Effector memory CD8-positive, alpha-beta T cell (primary cell): ENCODE data around the gene ODAPH.
"Not testable (repeated sequence)": the region's sequence is repeated elsewhere in the genome, so short reads cannot be mapped to it uniquely, and the experiment has no call there.

ENCODE experiments used
- ATAC-seq: fragments of 150-1000 bp; cut with Tn5 transposase; replicated peaks from 2 replicates; pipeline ENCODE4 v1.10.0; 2021; ENCODE audit warnings: mild to moderate bottlenecking, moderate library complexity
- DNase-seq, 3 experiments: peaks; one replicate each; pipeline ENCODE4 v3.0.0; 2021
- H3K27ac Mint-ChIP-seq, 2 donors: one replicate each; pipeline ENCODE4 v1.8.0; 2022; ENCODE audit warnings: mild to moderate bottlenecking in 2 of 2, mixed read lengths in 2 of 2, moderate library complexity in 2 of 2
- H3K27me3 Mint-ChIP-seq, 2 donors: one replicate each; pipeline ENCODE4 v1.8.0; 2022; ENCODE audit warnings: mixed read lengths in 2 of 2
- H3K36me3 Mint-ChIP-seq: one replicate; pipeline ENCODE4 v1.8.0; 2022; ENCODE audit warnings: mild to moderate bottlenecking, moderate library complexity, mixed read lengths; ENCODE audit not compliant: insufficient read depth
- H3K4me1 Mint-ChIP-seq, 2 donors: one replicate each; pipeline ENCODE4 v1.8.0; 2022; ENCODE audit warnings: low read depth in 2 of 2, mixed read lengths in 2 of 2
- H3K4me3 Mint-ChIP-seq, 2 donors: one replicate each; pipeline ENCODE4 v1.8.0; 2022; ENCODE audit warnings: mild to moderate bottlenecking in 2 of 2, mixed read lengths in 2 of 2, moderate library complexity in 2 of 2
- H3K9me3 Mint-ChIP-seq, 2 donors: one replicate each; pipeline ENCODE4 v1.8.0; 2022; ENCODE audit warnings: mixed read lengths in 2 of 2

ODAPH gene

GRCh38 chr4:75530556-75531322, 25.1 kb upstream of the ODAPH start:
- Mint-ChIP-seq H3K9me3 (peaks cover 6 to 7% of the 10 kb centered on the region in 2 donors), H3K36me3 (peaks cover 39% of the 10 kb centered on the region), H3K4me3 (no peak overlapping the region), H3K27ac (no peak overlapping the region), H3K27me3 (no peaks in the 10 kb centered on the region), H3K4me1 (no peaks in the 10 kb centered on the region)
- no peak for ATAC-seq
- DNase-seq: no peak

DNA sequence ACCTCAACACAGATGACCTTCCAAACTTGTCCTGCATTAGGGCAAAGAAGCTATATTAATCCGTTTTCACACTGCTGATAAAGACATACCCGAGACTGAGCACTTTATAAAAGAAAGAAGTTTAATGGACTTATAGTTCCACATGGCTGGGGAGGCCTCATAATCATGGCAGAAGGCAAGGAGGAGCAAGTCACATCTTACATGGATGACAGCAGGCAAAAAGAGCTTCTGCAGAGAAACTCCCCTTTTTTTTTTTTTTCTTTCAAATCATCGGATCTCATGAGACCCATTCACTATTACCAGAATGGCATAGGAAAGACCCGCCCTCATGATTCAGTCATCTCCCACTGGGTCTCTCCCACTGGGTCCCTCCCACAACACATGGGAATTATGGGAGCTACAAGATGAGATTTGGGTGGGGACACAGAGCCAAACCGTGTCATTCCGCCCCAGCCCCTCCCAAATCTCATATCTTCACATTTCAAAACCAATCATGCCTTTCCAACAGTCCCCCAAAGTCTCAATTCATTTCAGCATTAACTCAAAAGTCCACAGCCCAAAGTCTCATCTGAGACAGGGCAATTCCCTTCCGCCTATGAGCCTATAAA, 24.2 kb upstream of the ODAPH start:
- H3K4me1 Mint-ChIP-seq, H3K9me3 Mint-ChIP-seq, H3K27me3 Mint-ChIP-seq, ATAC-seq, H3K27ac Mint-ChIP-seq, H3K4me3 Mint-ChIP-seq, DNase-seq: not testable (repeated sequence)
- H3K36me3 Mint-ChIP-seq: peaks cover 32% of the 10 kb centered on the region

GRCh38 chr4:75533339-75533887, 22.5 kb upstream of the ODAPH start:
- H3K36me3 Mint-ChIP-seq: peaks cover 14% of the 10 kb centered on the region
- not testable (repeated sequence) for DNase-seq, ATAC-seq, H3K9me3 Mint-ChIP-seq, H3K4me3 Mint-ChIP-seq, H3K4me1 Mint-ChIP-seq, H3K27ac Mint-ChIP-seq, H3K27me3 Mint-ChIP-seq

DNA sequence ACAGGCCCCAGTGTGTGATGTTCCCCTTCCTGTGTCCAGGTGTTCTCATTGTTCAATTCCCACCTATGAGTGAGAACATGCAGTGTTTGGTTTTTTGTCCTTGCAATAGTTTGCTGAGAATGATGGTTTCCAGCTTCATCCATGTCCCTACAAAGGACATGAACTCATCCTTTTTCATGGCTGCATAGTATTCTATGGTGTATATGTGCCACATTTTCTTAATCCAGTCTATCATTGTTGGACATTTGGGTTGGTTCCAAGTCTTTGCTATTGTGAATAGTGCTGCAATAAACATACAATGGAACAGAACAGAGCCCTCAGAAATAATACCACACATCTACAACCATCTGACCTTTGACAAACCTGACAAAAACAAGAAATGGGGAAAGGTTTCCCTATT, 21.9 kb upstream of the ODAPH start:
- H3K4me3 Mint-ChIP-seq, H3K27me3 Mint-ChIP-seq, H3K27ac Mint-ChIP-seq, H3K4me1 Mint-ChIP-seq, H3K9me3 Mint-ChIP-seq, ATAC-seq, DNase-seq, H3K36me3 Mint-ChIP-seq: not testable (repeated sequence)

- H3K36me3 Mint-ChIP-seq, H3K9me3 Mint-ChIP-seq: not testable (repeated sequence)
Observed at GRCh38 chr4:75537308-75537707, 18.6 kb upstream of the ODAPH start.

GRCh38 chr4:75542824-75543223, 13.0 kb upstream of the ODAPH start:
- no peaks in the 10 kb centered on the region for H3K9me3 Mint-ChIP-seq
- ATAC-seq (no peak), DNase-seq (no peak)
- peaks cover 0 to under 1% of the 10 kb centered on the region in 2 donors for H3K4me1 Mint-ChIP-seq
- H3K4me3 Mint-ChIP-seq: no peak overlapping the region
- H3K27ac Mint-ChIP-seq: peak overlapping the region in 1 of 2 donors; percentile 45
- H3K36me3 Mint-ChIP-seq: peaks cover 10% of the 10 kb centered on the region
- no peaks in the 10 kb centered on the region for H3K27me3 Mint-ChIP-seq

More at GRCh38 chr4:75537308-75537707, 18.6 kb upstream of the ODAPH start:
- not testable (repeated sequence) for ATAC-seq, DNase-seq, H3K4me1 Mint-ChIP-seq, H3K4me3 Mint-ChIP-seq, H3K27me3 Mint-ChIP-seq
- peak overlapping the region in 1 of 2 donors; percentile 71 for H3K27ac Mint-ChIP-seq

DNA sequence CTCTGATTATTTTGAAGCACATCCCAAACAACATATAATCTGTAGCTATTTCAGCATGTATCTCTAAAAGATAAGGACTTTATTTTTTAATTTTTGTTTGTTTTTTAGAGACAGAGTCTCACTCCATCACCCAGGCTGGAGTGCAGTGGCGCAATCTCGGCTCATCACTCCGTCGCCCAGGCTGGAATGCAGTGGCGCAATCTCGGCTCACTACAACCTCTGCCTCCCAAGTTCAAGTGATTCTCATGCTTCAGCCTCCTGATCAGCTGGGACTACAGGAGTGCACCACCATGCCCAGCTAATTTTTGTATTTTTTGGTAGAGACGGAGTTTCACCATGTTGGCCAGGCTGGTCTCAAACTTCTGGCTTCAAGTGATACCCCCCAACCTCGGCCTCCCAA, 11.6 kb upstream of the ODAPH start:
- not testable (repeated sequence) for H3K27me3 Mint-ChIP-seq, ATAC-seq, DNase-seq, H3K9me3 Mint-ChIP-seq, H3K4me3 Mint-ChIP-seq, H3K4me1 Mint-ChIP-seq
- Mint-ChIP-seq H3K36me3 (peaks cover 10% of the 10 kb centered on the region), H3K27ac (peak overlapping the region in 1 of 2 donors; percentile 74)

DNA sequence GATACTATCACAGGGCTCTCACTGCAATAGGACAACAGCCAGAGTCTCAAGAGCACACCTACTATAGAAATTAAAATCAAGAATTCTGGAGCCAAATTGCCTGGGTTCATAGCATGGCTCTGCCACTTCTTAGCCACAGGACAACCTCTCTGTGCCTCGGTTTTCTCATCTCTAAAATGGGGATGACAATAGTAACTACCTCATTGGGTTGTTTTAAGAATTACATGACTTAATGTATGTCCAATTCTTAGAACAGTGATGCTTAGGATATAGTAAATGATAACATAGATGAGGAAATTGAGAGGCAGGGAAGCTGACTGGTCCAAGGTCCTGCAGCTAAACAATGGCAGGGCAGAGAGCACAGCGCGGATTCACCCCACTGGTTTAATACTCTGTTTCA, 11.0 kb upstream of the ODAPH start:
- Mint-ChIP-seq H3K27ac (no peak overlapping the region), H3K36me3 (peaks cover 12% of the 10 kb centered on the region), H3K9me3 (no peaks in the 10 kb centered on the region), H3K27me3 (no peaks in the 10 kb centered on the region), H3K4me1 (no peaks in the 10 kb centered on the region), H3K4me3 (no peak overlapping the region)
- ATAC-seq (no peak), DNase-seq (no peak)

DNA sequence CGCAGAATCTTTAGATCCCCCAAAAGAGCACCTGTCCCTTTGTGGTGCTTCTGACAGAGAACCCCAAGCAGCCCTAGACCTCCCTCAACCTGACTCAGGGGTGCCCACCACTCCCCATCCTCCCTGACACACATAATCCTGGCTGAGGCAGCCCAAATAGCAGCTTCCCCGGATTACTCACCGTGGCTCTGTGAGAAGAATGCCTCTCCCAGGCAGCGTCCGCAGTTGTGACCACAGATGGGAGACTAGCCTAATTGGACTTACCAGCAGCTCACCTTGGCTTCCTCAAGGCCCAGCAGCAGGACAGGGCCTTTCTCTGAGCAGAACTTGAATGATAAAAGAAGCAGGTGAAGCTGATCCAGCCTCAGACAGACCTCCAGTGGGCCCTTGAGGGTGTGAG, 10.3 kb upstream of the ODAPH start:
- no peak for DNase-seq
- H3K36me3 Mint-ChIP-seq: peaks cover 12% of the 10 kb centered on the region
- ATAC-seq: no peak
- H3K27ac Mint-ChIP-seq: peak overlapping the region in 1 of 2 donors; percentile 9
- no peaks in the 10 kb centered on the region for H3K4me1 Mint-ChIP-seq
- H3K9me3 Mint-ChIP-seq: no peaks in the 10 kb centered on the region
- H3K4me3 Mint-ChIP-seq: no peak overlapping the region
- no peaks in the 10 kb centered on the region for H3K27me3 Mint-ChIP-seq

- no peaks in the 10 kb centered on the region for H3K9me3 Mint-ChIP-seq
- no peaks in the 10 kb centered on the region for H3K27me3 Mint-ChIP-seq
- ATAC-seq: no peak
- no peaks in the 10 kb centered on the region for H3K4me1 Mint-ChIP-seq
- no peak overlapping the region for H3K4me3 Mint-ChIP-seq
- no peak for DNase-seq
- H3K27ac Mint-ChIP-seq: no peak overlapping the region
- H3K36me3 Mint-ChIP-seq: peaks cover 12% of the 10 kb centered on the region
Observed at GRCh38 chr4:75547647-75548387, 8.0 kb upstream of the ODAPH start.

GRCh38 chr4:75549019-75549418, 6.8 kb upstream of the ODAPH start:
- Mint-ChIP-seq H3K4me1 (no peaks in the 10 kb centered on the region), H3K36me3 (peaks cover 12% of the 10 kb centered on the region), H3K27ac (no peak overlapping the region), H3K4me3 (no peak overlapping the region), H3K27me3 (peaks cover 0 to 2% of the 10 kb centered on the region in 2 donors), H3K9me3 (no peaks in the 10 kb centered on the region)
- ATAC-seq (no peak), DNase-seq (no peak)

DNA sequence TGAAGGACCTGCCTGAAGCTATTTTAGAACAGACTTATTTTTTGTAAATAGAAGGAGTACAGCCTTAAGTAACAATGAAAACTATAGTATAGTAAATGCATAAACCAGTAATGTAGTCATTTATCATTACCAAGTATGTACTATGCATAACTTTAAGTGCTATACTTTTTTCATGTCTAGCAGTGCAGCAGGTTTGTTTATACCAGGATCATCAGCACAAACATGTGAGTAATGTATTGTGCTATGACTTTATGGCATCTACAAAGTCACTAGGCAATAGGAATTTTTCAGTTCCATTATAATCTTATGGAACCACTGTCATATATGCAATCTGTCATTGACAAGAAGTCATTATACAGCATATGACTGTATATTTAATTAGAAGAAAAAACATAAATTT, 3.4 kb upstream of the ODAPH start:
- H3K9me3 Mint-ChIP-seq: no peaks in the 10 kb centered on the region
- peaks cover 4 to 13% of the 10 kb centered on the region in 2 donors for H3K27me3 Mint-ChIP-seq
- H3K4me1 Mint-ChIP-seq: peaks cover 0 to 4% of the 10 kb centered on the region in 2 donors
- H3K4me3 Mint-ChIP-seq: no peak overlapping the region
- H3K36me3 Mint-ChIP-seq: peaks cover 2% of the 10 kb centered on the region
- no peak overlapping the region for H3K27ac Mint-ChIP-seq
- DNase-seq (no peak), ATAC-seq (no peak)

GRCh38 chr4:75557696-75558095, 1.8 kb downstream of the ODAPH start:
- peaks cover 10 to 30% of the 10 kb centered on the region in 2 donors for H3K27me3 Mint-ChIP-seq
- H3K4me1 Mint-ChIP-seq: peaks cover 0 to 4% of the 10 kb centered on the region in 2 donors
- no peaks in the 10 kb centered on the region for H3K9me3 Mint-ChIP-seq
- H3K4me3 Mint-ChIP-seq: no peak overlapping the region
- no peaks in the 10 kb centered on the region for H3K36me3 Mint-ChIP-seq
- no peak overlapping the region for H3K27ac Mint-ChIP-seq
- DNase-seq (no peak), ATAC-seq (no peak)
